ENCODE data around the gene ZNF609.

- no peak for TF ChIP-seq CTCF (IDR thresholded peaks at IDR 0.05)
- no peak for TF ChIP-seq POLR2A (IDR thresholded peaks at IDR 0.05)
- no peak for TF ChIP-seq POLR2AphosphoS5 (IDR thresholded peaks at IDR 0.05)
- TF ChIP-seq EP300 (IDR thresholded peaks at IDR 0.05): no peak
Observed at GRCh38 chr15:64483749-64484148, 23.4 kb downstream of the ZNF609 start.

Data from gastroesophageal sphincter (tissue), 3 donors.